SHP77 treated with DMSO at 0.1 percent for 48 hours (cell line): Measurements from ENCODE around the gene CYB5R2.

Experiments
- DNase-seq: peaks from one replicate; lab custom pipeline; 2025; lab: John Stamatoyannopoulos, UW

The CYB5R2 gene

GRCh38 chr11:7637447-7638157, 35.7 kb downstream of the CYB5R2 start:
- DNase-seq, result no peak

DNA sequence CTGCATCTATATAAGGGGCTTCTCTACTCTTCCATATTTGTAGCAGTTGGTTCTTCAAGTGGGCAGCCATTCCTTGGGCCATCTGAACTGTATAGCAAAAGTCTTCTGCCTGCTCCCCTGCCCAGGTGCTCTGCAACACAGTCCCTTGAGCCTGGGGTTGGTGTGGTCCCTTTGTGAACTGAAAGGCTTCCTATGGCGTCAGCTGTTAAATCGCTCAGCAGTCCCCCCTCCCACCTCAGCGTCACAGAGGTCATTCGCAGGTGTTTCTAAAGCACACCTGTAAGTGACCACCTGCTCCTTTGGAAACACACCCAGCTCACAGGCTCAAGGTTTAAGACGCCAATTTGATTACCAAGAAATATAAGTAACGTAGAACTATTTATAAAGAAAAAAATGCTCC, 37.0 kb downstream of the CYB5R2 start:
- no peak for DNase-seq

DNA sequence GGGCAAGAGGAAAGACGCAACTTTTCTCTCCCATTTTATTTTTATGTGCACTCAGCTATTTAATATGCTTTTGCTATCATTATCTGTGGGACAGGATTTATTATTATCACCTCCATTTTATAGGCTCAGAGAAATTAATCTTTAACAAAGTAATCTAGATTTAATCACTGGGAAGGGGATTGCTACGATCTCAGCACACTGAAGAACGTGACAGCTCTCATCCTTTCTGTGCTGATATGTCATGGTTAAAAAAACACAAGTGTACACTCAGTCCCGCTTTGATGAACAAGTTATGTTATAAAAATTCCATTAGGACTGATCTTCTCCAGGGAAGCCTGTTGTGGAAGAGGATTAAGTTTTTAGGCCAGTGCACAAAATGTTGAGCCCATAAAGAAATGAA, 37.6 kb downstream of the CYB5R2 start:
- no peak for DNase-seq

DNA sequence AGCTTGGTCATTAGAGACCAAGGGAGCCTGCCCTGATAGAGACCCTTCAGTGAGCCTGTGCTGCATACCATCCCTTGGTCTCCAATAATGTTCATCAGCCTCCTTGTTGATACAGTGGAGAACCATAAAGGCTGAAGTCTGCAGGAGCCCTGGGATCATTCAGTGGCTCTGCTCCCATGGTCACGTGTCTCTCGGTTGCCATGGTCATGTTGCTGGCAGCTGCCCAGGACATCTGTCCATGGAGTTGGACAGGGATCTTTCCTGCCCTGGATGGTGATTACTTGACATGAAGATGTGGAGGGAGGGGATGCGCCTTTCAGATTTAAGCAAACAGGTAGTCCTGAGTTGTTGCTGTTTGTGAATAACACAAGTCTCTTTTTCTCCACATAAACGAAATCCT, 38.2 kb downstream of the CYB5R2 start:
- DNase-seq, result no peak

- no peak for DNase-seq
Measured at GRCh38 chr11:7632211-7632610, 41.1 kb downstream of the CYB5R2 start.

DNA sequence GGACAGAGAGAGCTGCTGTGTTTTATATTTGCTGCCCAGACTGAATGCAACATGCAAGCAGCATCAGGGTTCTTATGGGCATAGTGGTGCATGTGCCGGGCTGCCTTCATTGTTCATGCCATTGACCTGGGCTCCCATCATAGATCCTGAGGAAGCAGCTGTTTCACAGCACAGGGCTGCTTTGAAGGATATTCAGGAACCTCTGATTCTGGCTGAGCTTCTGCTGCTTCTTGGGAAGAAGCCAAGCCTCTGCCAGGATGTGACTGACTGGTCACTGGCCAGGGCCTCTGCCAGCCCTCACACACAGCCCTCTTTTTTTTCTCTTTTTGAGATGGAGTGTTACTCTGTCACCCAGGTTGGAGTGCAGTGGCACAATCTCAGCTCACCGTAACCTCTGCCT, 43.3 kb downstream of the CYB5R2 start:
- DNase-seq, result no peak

- DNase-seq, result no peak
Measured at GRCh38 chr11:7628660-7629059, 44.6 kb downstream of the CYB5R2 start.

- no peak for DNase-seq
Measured at GRCh38 chr11:7622721-7623120, 50.6 kb downstream of the CYB5R2 start.

DNA sequence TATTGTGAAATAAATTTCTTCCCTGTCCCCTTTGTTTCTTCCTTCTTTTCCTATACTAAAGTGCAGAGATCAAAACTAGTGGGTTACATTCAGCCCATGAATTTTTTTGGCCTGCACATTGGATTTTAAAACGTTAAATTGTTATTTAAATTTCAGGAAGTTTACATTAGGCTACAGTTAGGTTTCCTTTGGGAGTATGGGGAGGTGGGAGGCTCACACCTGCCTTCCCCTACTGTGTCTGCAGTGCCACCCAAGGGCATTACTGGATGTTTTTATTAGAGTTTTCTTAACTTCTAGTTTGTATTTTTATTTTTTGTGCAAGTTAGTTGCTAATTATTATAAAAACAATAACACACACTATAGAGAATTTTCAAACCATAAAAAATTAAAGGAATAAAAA, 51.7 kb downstream of the CYB5R2 start:
- DNase-seq, result no peak

- DNase-seq, result no peak
Measured at GRCh38 chr11:7621090-7621489, 52.2 kb downstream of the CYB5R2 start.

DNA sequence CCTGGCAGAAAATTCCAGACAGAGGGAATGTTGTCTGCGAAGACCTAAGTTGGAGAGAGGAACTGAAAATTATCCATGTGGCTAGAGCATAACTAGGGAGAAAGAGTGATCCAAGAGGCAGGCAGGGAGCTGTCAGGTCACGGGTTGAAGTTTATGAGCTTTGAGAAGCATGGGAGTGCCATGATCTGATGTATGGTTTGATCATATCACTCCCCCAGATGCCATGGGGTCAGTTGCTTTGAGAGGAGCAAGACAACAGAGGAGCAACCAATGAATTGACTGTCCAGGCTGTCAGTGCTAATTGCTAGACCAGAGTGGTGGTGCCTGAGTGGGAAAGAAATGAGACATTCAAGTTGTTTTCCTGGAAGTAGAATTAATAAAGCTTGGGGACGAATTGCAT, 54.0 kb downstream of the CYB5R2 start:
- no peak for DNase-seq

- DNase-seq, result no peak
Measured at GRCh38 chr11:7617032-7617431, 56.3 kb downstream of the CYB5R2 start.
